ENCODE data around the gene FGG.
"Not testable (repeated sequence)": the region's sequence is repeated elsewhere in the genome, so short reads cannot be mapped to it uniquely, and the experiment has no call there.

GRCh38 chr4:154597281-154597680, 15.2 kb downstream of the FGG start:
- TF ChIP-seq, protein P1, sequence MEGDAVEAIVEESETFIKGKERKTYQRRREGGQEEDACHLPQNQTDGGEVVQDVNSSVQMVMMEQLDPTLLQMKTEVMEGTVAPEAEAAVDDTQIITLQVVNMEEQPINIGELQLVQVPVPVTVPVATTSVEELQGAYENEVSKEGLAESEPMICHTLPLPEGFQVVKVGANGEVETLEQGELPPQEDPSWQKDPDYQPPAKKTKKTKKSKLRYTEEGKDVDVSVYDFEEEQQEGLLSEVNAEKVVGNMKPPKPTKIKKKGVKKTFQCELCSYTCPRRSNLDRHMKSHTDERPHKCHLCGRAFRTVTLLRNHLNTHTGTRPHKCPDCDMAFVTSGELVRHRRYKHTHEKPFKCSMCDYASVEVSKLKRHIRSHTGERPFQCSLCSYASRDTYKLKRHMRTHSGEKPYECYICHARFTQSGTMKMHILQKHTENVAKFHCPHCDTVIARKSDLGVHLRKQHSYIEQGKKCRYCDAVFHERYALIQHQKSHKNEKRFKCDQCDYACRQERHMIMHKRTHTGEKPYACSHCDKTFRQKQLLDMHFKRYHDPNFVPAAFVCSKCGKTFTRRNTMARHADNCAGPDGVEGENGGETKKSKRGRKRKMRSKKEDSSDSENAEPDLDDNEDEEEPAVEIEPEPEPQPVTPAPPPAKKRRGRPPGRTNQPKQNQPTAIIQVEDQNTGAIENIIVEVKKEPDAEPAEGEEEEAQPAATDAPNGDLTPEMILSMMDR (conservative IDR thresholded peaks at IDR 0.05; ENCODE audit: low read depth, low read length) = not testable (repeated sequence)
- TF ChIP-seq EZH2 (IDR thresholded peaks at IDR 0.05; ENCODE audit: borderline replicate concordance, low read depth, low read length, poor library complexity, severe bottlenecking) = not testable (repeated sequence)
